Mesothelial cell of epicardium (in vitro differentiated cells): ENCODE measurements around the gene PSMB1. TPM values are rescaled to one million over a fixed set of nuclear protein-coding genes. Genes with fewer than 3 reads are reported as not detected.

Experiments used
- DNase-seq, 2 experiments: peaks; one replicate each; pipeline ENCODE4 v3.0.0; 2021; ENCODE audit warnings: low spot score in 2 of 2; ENCODE audit not compliant: unreplicated experiment in 2 of 2
- H3K27ac Mint-ChIP-seq: 2 replicates; pipeline ENCODE4 v1.8.0; 2021; ENCODE audit warnings: mixed read lengths
- H3K27me3 Mint-ChIP-seq: 2 replicates; pipeline ENCODE4 v1.8.0; 2021; ENCODE audit warnings: low read depth, mixed read lengths
- H3K36me3 Mint-ChIP-seq: 2 replicates; pipeline ENCODE4 v1.8.0; 2021; ENCODE audit warnings: mixed read lengths
- H3K4me1 Mint-ChIP-seq: 2 replicates; pipeline ENCODE4 v1.8.0; 2021; ENCODE audit warnings: mixed read lengths
- H3K4me3 Mint-ChIP-seq: 2 replicates; pipeline ENCODE4 v1.8.0; 2021; ENCODE audit warnings: mild to moderate bottlenecking, moderate library complexity, mixed read lengths
- H3K9me3 Mint-ChIP-seq: 2 replicates; pipeline ENCODE4 v1.8.0; 2021; ENCODE audit warnings: mixed read lengths
- total RNA-seq: library from RNA; stranded (reverse); gene quantifications from 3 replicates; pipeline ENCODE4 v1.2.1, GENCODE V29; 2021
- TF ChIP-seq, protein P1 (sequence below): fragments of 200-600 bp; sonication (generic); IDR thresholded peaks from one replicate; pipeline ENCODE4 v1.5.0; 2021; ENCODE audit warnings: antibody characterized with exemption; ENCODE audit not compliant: unreplicated experiment

PSMB1 gene
- total RNA-seq, 1 donor from 2014 or later: 140 TPM

GRCh38 chr6:170584181-170584953 is 31.3 kb upstream of the PSMB1 start, which contains the start of gene PDCD2:
Gene PDCD2, minus strand, starts transcription at chr6:170584637. Its CDS starts 56 bp downstream, at chr6:170584581.
- peak; percentile 73 to 88 for DNase-seq
- Mint-ChIP-seq H3K4me3 (peak within 1 kb of the TSS; percentile 100), H3K9me3 (peaks cover 2% of the 10 kb centered on the region), H3K27ac (peak within 1 kb of the TSS; percentile 99), H3K4me1 (peaks cover 23% of the 10 kb centered on the region), H3K27me3 (no peaks in the 10 kb centered on the region), H3K36me3 (peaks cover 14% of the 10 kb centered on the region)
- TF ChIP-seq, protein P1, sequence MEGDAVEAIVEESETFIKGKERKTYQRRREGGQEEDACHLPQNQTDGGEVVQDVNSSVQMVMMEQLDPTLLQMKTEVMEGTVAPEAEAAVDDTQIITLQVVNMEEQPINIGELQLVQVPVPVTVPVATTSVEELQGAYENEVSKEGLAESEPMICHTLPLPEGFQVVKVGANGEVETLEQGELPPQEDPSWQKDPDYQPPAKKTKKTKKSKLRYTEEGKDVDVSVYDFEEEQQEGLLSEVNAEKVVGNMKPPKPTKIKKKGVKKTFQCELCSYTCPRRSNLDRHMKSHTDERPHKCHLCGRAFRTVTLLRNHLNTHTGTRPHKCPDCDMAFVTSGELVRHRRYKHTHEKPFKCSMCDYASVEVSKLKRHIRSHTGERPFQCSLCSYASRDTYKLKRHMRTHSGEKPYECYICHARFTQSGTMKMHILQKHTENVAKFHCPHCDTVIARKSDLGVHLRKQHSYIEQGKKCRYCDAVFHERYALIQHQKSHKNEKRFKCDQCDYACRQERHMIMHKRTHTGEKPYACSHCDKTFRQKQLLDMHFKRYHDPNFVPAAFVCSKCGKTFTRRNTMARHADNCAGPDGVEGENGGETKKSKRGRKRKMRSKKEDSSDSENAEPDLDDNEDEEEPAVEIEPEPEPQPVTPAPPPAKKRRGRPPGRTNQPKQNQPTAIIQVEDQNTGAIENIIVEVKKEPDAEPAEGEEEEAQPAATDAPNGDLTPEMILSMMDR: no peak

GRCh38 chr6:170583756-170584180 is 30.7 kb upstream of the PSMB1 start:
- H3K27ac Mint-ChIP-seq: peak overlapping the region; percentile 94
- peak overlapping the region; percentile 100 for H3K4me3 Mint-ChIP-seq
- no peaks in the 10 kb centered on the region for H3K27me3 Mint-ChIP-seq

DNA sequence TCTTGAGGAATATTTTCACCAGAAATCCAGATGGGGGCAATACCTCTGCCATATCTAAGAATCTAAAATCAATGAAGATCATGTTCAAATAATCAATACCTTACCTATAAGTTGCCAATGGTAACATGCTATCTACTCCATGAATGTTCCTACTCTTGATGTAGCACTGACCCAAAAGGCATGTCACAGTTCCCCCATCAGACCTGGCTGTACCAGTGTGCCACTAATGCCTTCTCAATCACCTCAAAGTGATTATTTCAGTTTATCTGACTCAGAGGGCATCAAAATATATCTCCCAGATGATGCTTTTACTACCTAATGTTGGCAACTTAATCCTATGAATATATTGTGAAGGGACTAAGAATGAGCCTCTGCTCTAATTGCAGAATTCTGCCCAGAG is 25.8 kb upstream of the PSMB1 start:
- H3K36me3 Mint-ChIP-seq: peaks cover 16% of the 10 kb centered on the region
- H3K4me3 Mint-ChIP-seq: no peak overlapping the region
- peaks cover 7% of the 10 kb centered on the region for H3K4me1 Mint-ChIP-seq
- TF ChIP-seq, protein P1: no peak
- no peak overlapping the region for H3K27ac Mint-ChIP-seq
- no peak for DNase-seq
- H3K9me3 Mint-ChIP-seq: no peaks in the 10 kb centered on the region
- no peaks in the 10 kb centered on the region for H3K27me3 Mint-ChIP-seq

More at GRCh38 chr6:170583756-170584180, 30.7 kb upstream of the PSMB1 start:
- Mint-ChIP-seq H3K36me3 (peaks cover 14% of the 10 kb centered on the region), H3K4me1 (peaks cover 23% of the 10 kb centered on the region), H3K9me3 (no peaks in the 10 kb centered on the region)
- TF ChIP-seq, protein P1: no peak
- DNase-seq: no peak

DNA sequence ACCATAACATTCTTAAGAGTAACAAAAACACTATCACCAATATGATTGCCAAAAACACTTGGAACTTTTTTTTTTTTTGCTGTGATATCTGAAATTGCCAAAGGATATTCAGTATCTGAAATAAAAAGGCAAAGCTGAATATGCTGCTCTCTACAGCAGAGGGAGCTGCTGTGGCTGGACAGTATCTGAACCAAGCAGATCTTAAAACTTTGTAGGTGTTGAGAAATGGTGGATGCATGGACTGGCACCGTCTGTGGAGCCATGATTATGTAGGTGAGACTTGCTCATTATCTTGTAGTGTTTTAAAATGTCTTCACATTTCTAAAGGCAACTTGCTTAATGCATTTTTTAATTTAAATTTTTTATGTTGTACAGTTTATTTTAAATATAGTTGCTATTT is 22.1 kb upstream of the PSMB1 start:
- H3K4me3 Mint-ChIP-seq: no peak overlapping the region
- H3K9me3 Mint-ChIP-seq: no peaks in the 10 kb centered on the region
- no peak for DNase-seq
- no peaks in the 10 kb centered on the region for H3K27me3 Mint-ChIP-seq
- no peaks in the 10 kb centered on the region for H3K4me1 Mint-ChIP-seq
- TF ChIP-seq, protein P1: no peak
- H3K36me3 Mint-ChIP-seq: peaks cover 9% of the 10 kb centered on the region
- no peak overlapping the region for H3K27ac Mint-ChIP-seq

DNA sequence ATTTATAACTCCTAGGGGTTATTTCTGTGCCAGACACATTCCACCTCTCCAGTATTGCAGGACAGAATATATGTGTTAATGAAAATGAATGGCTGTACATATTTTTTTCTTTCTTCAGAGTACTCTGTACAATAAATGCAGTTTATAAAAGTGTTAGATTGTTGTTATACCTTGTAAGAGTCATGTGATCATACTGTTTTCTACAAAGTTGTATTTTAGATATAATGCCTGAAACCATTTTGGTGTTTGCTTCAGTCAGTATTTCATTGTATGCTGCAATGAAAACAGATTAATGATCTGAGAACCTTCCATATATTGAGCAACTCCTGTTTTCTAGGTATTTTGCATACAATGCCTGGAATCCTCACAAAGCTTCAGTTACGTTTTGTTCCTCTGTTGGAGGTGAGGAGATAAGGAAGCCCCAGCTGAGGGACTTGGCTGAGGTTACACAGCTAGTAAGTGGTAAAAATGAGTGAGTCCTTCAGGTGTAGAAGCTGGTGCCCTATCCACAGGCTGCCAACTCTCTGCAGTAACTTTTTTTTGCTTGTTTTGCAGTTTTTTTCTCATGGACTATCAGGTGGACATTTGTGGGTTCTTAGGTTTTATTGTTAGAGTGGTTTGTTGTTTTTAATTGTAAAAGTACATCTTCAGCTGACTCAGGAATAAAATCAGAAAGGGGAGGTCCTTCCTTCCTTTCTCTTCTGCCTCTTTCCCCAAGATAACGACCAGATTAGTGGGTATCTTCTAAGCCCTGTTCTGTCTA is 19.8 kb upstream of the PSMB1 start:
- Mint-ChIP-seq H3K9me3 (no peaks in the 10 kb centered on the region), H3K4me1 (no peaks in the 10 kb centered on the region), H3K27ac (no peak overlapping the region), H3K4me3 (no peak overlapping the region), H3K27me3 (no peaks in the 10 kb centered on the region), H3K36me3 (peaks cover 19% of the 10 kb centered on the region)
- no peak for DNase-seq
- TF ChIP-seq, protein P1: no peak
